ENCODE measurements around the gene SLC16A7.
"Not testable (repeated sequence)": the region's sequence is repeated elsewhere in the genome, so short reads cannot be mapped to it uniquely, and the experiment has no call there.

Gene SLC16A7

GRCh38 chr12:59735231-59735630 lies 139.4 kb downstream of the SLC16A7 start:
- Histone ChIP-seq H3K4me3 (ENCODE audit: extremely low read depth, insufficient read depth, low read length, poor library complexity, severe bottlenecking) (no peak overlapping the region), H3K9me3 (ENCODE audit: control insufficient read depth, low read length) (no peaks in the 10 kb centered on the region), H3K27ac (ENCODE audit: low read depth, low read length, severe bottlenecking) (no peak overlapping the region), H3K4me1 (ENCODE audit: control insufficient read depth, insufficient read depth, low read length, poor library complexity, severe bottlenecking) (peaks cover 22% of the 10 kb centered on the region), H3K36me3 (ENCODE audit: control insufficient read depth, insufficient read depth, low read length) (no peaks in the 10 kb centered on the region)
- WGBS, 2 experiments (ENCODE audit: insufficient coverage in 2 of 2): no CpG with 5 or more reads among the region's 1 CpG

- H3K27ac ChIP-seq (ENCODE audit: low read depth, low read length, severe bottlenecking): peak overlapping the region; percentile 63
- WGBS, 2 experiments (ENCODE audit: insufficient coverage in 2 of 2): 81 to 90% methylated on average over 1 of the region's 1 CpG
- no peaks in the 10 kb centered on the region for H3K36me3 ChIP-seq (ENCODE audit: control insufficient read depth, insufficient read depth, low read length)
- no peak overlapping the region for H3K4me3 ChIP-seq (ENCODE audit: extremely low read depth, insufficient read depth, low read length, poor library complexity, severe bottlenecking)
- H3K4me1 ChIP-seq (ENCODE audit: control insufficient read depth, insufficient read depth, low read length, poor library complexity, severe bottlenecking): peaks cover 22% of the 10 kb centered on the region
- no peaks in the 10 kb centered on the region for H3K9me3 ChIP-seq (ENCODE audit: control insufficient read depth, low read length)
These were observed 140.5 kb downstream of the SLC16A7 start for GRCh38 chr12:59736359-59736758.

GRCh38 chr12:59736786-59737185 lies 141.0 kb downstream of the SLC16A7 start:
- Histone ChIP-seq H3K27ac (ENCODE audit: low read depth, low read length, severe bottlenecking) (peak overlapping the region; percentile 63), H3K36me3 (ENCODE audit: control insufficient read depth, insufficient read depth, low read length) (no peaks in the 10 kb centered on the region), H3K4me3 (ENCODE audit: extremely low read depth, insufficient read depth, low read length, poor library complexity, severe bottlenecking) (no peak overlapping the region), H3K9me3 (ENCODE audit: control insufficient read depth, low read length) (no peaks in the 10 kb centered on the region), H3K4me1 (ENCODE audit: control insufficient read depth, insufficient read depth, low read length, poor library complexity, severe bottlenecking) (peaks cover 22% of the 10 kb centered on the region)
- 20% methylated on average over 1 of the region's 1 CpG; no CpG with 5 or more reads in 1 of the 2 experiments for WGBS, 2 experiments (ENCODE audit: insufficient coverage in 2 of 2)

- WGBS, 2 experiments (ENCODE audit: insufficient coverage in 2 of 2): no CpG with 5 or more reads among the region's 3 CpGs
- H3K9me3 ChIP-seq (ENCODE audit: control insufficient read depth, low read length): no peaks in the 10 kb centered on the region
- peaks cover 22% of the 10 kb centered on the region for H3K4me1 ChIP-seq (ENCODE audit: control insufficient read depth, insufficient read depth, low read length, poor library complexity, severe bottlenecking)
- no peak overlapping the region for H3K4me3 ChIP-seq (ENCODE audit: extremely low read depth, insufficient read depth, low read length, poor library complexity, severe bottlenecking)
- H3K27ac ChIP-seq (ENCODE audit: low read depth, low read length, severe bottlenecking): no peak overlapping the region
- H3K36me3 ChIP-seq (ENCODE audit: control insufficient read depth, insufficient read depth, low read length): no peaks in the 10 kb centered on the region
These were observed 142.1 kb downstream of the SLC16A7 start for GRCh38 chr12:59737725-59738463.

GRCh38 chr12:59742841-59743240 lies 147.0 kb downstream of the SLC16A7 start:
- no peak overlapping the region for H3K4me3 ChIP-seq (ENCODE audit: extremely low read depth, insufficient read depth, low read length, poor library complexity, severe bottlenecking)
- H3K9me3 ChIP-seq (ENCODE audit: control insufficient read depth, low read length): no peaks in the 10 kb centered on the region
- no peak overlapping the region for H3K27ac ChIP-seq (ENCODE audit: low read depth, low read length, severe bottlenecking)
- H3K36me3 ChIP-seq (ENCODE audit: control insufficient read depth, insufficient read depth, low read length): no peaks in the 10 kb centered on the region
- WGBS, 2 experiments (ENCODE audit: insufficient coverage in 2 of 2): no CpG with 5 or more reads among the region's 1 CpG
- peaks cover 1% of the 10 kb centered on the region for H3K4me1 ChIP-seq (ENCODE audit: control insufficient read depth, insufficient read depth, low read length, poor library complexity, severe bottlenecking)

- no peaks in the 10 kb centered on the region for H3K9me3 ChIP-seq (ENCODE audit: control insufficient read depth, low read length)
- 95 to 100% methylated on average over 5 to 7 of the region's 8 CpGs for WGBS, 2 experiments (ENCODE audit: insufficient coverage in 2 of 2)
These were observed 148.7 kb downstream of the SLC16A7 start for GRCh38 chr12:59744564-59744963.

GRCh38 chr12:59751091-59751490 lies 155.3 kb downstream of the SLC16A7 start:
- WGBS, 2 experiments (ENCODE audit: insufficient coverage in 2 of 2): 87 to 95% methylated on average over 13 to 17 of the region's 19 CpGs
- H3K36me3 ChIP-seq (ENCODE audit: control insufficient read depth, insufficient read depth, low read length); H3K9me3 ChIP-seq (ENCODE audit: control insufficient read depth, low read length); H3K4me1 ChIP-seq (ENCODE audit: control insufficient read depth, insufficient read depth, low read length, poor library complexity, severe bottlenecking); H3K4me3 ChIP-seq (ENCODE audit: extremely low read depth, insufficient read depth, low read length, poor library complexity, severe bottlenecking); H3K27ac ChIP-seq (ENCODE audit: low read depth, low read length, severe bottlenecking): not testable (repeated sequence)

More at GRCh38 chr12:59744564-59744963, 148.7 kb downstream of the SLC16A7 start:
- Histone ChIP-seq H3K4me3 (ENCODE audit: extremely low read depth, insufficient read depth, low read length, poor library complexity, severe bottlenecking) (no peak overlapping the region), H3K27ac (ENCODE audit: low read depth, low read length, severe bottlenecking) (no peak overlapping the region), H3K4me1 (ENCODE audit: control insufficient read depth, insufficient read depth, low read length, poor library complexity, severe bottlenecking) (no peaks in the 10 kb centered on the region), H3K36me3 (ENCODE audit: control insufficient read depth, insufficient read depth, low read length) (no peaks in the 10 kb centered on the region)

GRCh38 chr12:59761542-59761941 lies 165.7 kb downstream of the SLC16A7 start:
- Histone ChIP-seq H3K4me1 (ENCODE audit: control insufficient read depth, insufficient read depth, low read length, poor library complexity, severe bottlenecking) (no peaks in the 10 kb centered on the region), H3K36me3 (ENCODE audit: control insufficient read depth, insufficient read depth, low read length) (no peaks in the 10 kb centered on the region), H3K27ac (ENCODE audit: low read depth, low read length, severe bottlenecking) (no peak overlapping the region), H3K9me3 (ENCODE audit: control insufficient read depth, low read length) (no peaks in the 10 kb centered on the region), H3K4me3 (ENCODE audit: extremely low read depth, insufficient read depth, low read length, poor library complexity, severe bottlenecking) (no peak overlapping the region)

- Histone ChIP-seq H3K36me3 (ENCODE audit: control insufficient read depth, insufficient read depth, low read length) (no peaks in the 10 kb centered on the region), H3K4me3 (ENCODE audit: extremely low read depth, insufficient read depth, low read length, poor library complexity, severe bottlenecking) (no peak overlapping the region), H3K9me3 (ENCODE audit: control insufficient read depth, low read length) (no peaks in the 10 kb centered on the region), H3K27ac (ENCODE audit: low read depth, low read length, severe bottlenecking) (no peak overlapping the region), H3K4me1 (ENCODE audit: control insufficient read depth, insufficient read depth, low read length, poor library complexity, severe bottlenecking) (no peaks in the 10 kb centered on the region)
These were observed 168.0 kb downstream of the SLC16A7 start for GRCh38 chr12:59763835-59764234.

- Histone ChIP-seq H3K4me3 (ENCODE audit: extremely low read depth, insufficient read depth, low read length, poor library complexity, severe bottlenecking) (no peak overlapping the region), H3K27ac (ENCODE audit: low read depth, low read length, severe bottlenecking) (no peak overlapping the region), H3K4me1 (ENCODE audit: control insufficient read depth, insufficient read depth, low read length, poor library complexity, severe bottlenecking) (no peaks in the 10 kb centered on the region), H3K9me3 (ENCODE audit: control insufficient read depth, low read length) (no peaks in the 10 kb centered on the region), H3K36me3 (ENCODE audit: control insufficient read depth, insufficient read depth, low read length) (no peaks in the 10 kb centered on the region)
- no CpG with 5 or more reads among the region's 3 CpGs for WGBS, 2 experiments (ENCODE audit: insufficient coverage in 2 of 2)
These were observed 172.2 kb downstream of the SLC16A7 start for GRCh38 chr12:59768031-59768430.

- H3K4me1 ChIP-seq (ENCODE audit: control insufficient read depth, insufficient read depth, low read length, poor library complexity, severe bottlenecking): no peaks in the 10 kb centered on the region
These were observed 184.8 kb downstream of the SLC16A7 start for GRCh38 chr12:59780605-59781135.

More at GRCh38 chr12:59780605-59781135, 184.8 kb downstream of the SLC16A7 start:
- Histone ChIP-seq H3K4me3 (ENCODE audit: extremely low read depth, insufficient read depth, low read length, poor library complexity, severe bottlenecking) (no peak overlapping the region), H3K9me3 (ENCODE audit: control insufficient read depth, low read length) (no peaks in the 10 kb centered on the region), H3K36me3 (ENCODE audit: control insufficient read depth, insufficient read depth, low read length) (no peaks in the 10 kb centered on the region), H3K27ac (ENCODE audit: low read depth, low read length, severe bottlenecking) (no peak overlapping the region)
- no CpG with 5 or more reads among the region's 3 CpGs for WGBS, 2 experiments (ENCODE audit: insufficient coverage in 2 of 2)
